HG02798 (cell line): ENCODE results near the gene ACER2.
"Not testable (repeated sequence)": the region's sequence is repeated elsewhere in the genome, so short reads cannot be mapped to it uniquely, and the experiment has no call there.

Experiments
- ATAC-seq: cut with Tn5 transposase; IDR thresholded peaks from one replicate; pipeline ENCODE4 v1.9.1; 2021; ENCODE audit warnings: mild to moderate bottlenecking; ENCODE audit not compliant: unreplicated experiment, poor library complexity

The ACER2 gene

GRCh38 chr9:19408693-19409400 lies at the start of gene ACER2:
Gene ACER2 (plus strand): TSS chr9:19409009. CDS start chr9:19409085, 76 bp downstream.
- peak; percentile 95 for ATAC-seq

GRCh38 chr9:19369107-19369506 lies 39.7 kb upstream of the ACER2 start:
- no peak for ATAC-seq

- no peak for ATAC-seq
Measured at GRCh38 chr9:19371942-19372341, 36.9 kb upstream of the ACER2 start.

- ATAC-seq = no peak
Measured at GRCh38 chr9:19372567-19372966, 36.2 kb upstream of the ACER2 start.

- ATAC-seq = no peak
Measured at GRCh38 chr9:19373527-19373926, 35.3 kb upstream of the ACER2 start.

GRCh38 chr9:19375538-19375937 lies 33.3 kb upstream of the ACER2 start:
- ATAC-seq = no peak

- ATAC-seq = no peak
Measured at GRCh38 chr9:19376931-19377330, 31.9 kb upstream of the ACER2 start.

GRCh38 chr9:19378164-19378563 lies 30.6 kb upstream of the ACER2 start:
- ATAC-seq = no peak

- ATAC-seq = no peak
Measured at GRCh38 chr9:19378647-19379046, 30.2 kb upstream of the ACER2 start.

GRCh38 chr9:19379283-19379682 lies 29.5 kb upstream of the ACER2 start:
- no peak for ATAC-seq

- peak; percentile 40 for ATAC-seq
Measured at GRCh38 chr9:19379697-19380046, 29.1 kb upstream of the ACER2 start.

GRCh38 chr9:19380826-19381075 lies 28.1 kb upstream of the ACER2 start:
- ATAC-seq = no peak

- ATAC-seq = no peak
Measured at GRCh38 chr9:19381656-19382055, 27.2 kb upstream of the ACER2 start.

- ATAC-seq = not testable (repeated sequence)
Measured at GRCh38 chr9:19385212-19385611, 23.6 kb upstream of the ACER2 start.

- no peak for ATAC-seq
Measured at GRCh38 chr9:19385786-19386501, 22.9 kb upstream of the ACER2 start.

GRCh38 chr9:19386502-19387044 lies 22.2 kb upstream of the ACER2 start:
- no peak for ATAC-seq

GRCh38 chr9:19387317-19387716 lies 21.5 kb upstream of the ACER2 start:
- ATAC-seq = no peak

GRCh38 chr9:19389539-19389938 lies 19.3 kb upstream of the ACER2 start:
- ATAC-seq = not testable (repeated sequence)

GRCh38 chr9:19397845-19398244 lies 11.0 kb upstream of the ACER2 start:
- ATAC-seq = no peak

- ATAC-seq = not testable (repeated sequence)
Measured at GRCh38 chr9:19403231-19403630, 5.6 kb upstream of the ACER2 start.

GRCh38 chr9:19404283-19405075 lies 4.3 kb upstream of the ACER2 start:
- no peak for ATAC-seq
